ENCODE results near the gene PIP4K2C.
"Not testable (repeated sequence)": the region's sequence is repeated elsewhere in the genome, so short reads cannot be mapped to it uniquely, and the experiment has no call there.

PIP4K2C gene

GRCh38 chr12:57641699-57642442 lies 50.9 kb downstream of the PIP4K2C start:
- no peak for DNase-seq

DNA sequence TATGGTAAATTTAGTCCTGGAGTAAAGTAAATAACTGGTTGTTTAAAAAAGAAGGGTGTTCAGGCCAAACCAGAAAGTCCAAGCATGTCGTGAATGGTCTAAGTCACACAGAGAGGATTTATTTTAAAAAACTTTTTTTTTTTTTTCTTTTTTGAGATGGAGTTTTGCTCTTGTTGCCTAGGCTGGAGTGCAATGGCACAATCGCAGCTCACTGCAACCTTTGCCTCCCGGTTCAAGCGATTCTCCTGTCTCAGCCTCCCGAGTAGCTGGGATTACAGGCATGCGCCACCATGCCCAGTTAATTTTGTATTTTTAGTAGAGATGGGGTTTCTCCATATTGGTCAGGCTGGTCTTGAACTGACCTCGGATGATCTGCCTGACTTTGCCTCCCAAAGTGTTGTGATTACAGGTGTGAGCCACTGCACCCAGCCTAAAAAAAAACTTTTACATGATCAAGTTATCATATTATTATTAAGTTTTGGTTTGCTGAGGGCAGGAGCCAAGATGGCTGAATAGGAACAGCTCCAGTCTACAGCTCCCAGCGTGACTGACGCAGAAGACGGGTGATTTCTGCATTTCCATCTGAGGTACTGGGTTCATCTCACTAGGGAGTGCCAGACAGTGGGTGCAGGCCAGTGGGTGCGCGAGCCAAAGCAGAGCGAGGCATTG lies 55.1 kb downstream of the PIP4K2C start:
- not testable (repeated sequence) for DNase-seq

DNA sequence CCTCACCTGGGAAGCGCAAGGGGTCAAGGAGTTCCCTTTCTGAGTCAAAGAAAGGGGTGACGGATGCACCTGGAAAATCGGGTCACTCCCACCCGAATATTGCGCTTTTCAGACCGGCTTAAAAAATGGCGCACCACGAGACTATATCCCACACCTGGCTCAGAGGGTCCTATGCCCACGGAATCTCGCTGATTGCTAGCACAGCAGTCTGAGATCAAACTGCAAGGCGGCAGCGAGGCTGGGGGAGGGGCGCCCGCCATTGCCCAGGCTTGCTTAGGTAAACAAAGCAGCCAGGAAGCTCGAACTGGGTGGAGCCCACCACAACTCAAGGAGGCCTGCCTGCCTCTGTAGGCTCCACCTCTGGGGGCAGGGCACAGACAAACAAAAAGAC lies 55.7 kb downstream of the PIP4K2C start:
- not testable (repeated sequence) for DNase-seq

All from GOT3 (cell line).